BJ (cell line): Measurements from ENCODE around the gene ZNF746. TPM values are rescaled to one million over a fixed set of nuclear protein-coding genes. Genes with fewer than 3 reads are reported as not detected.

Experiments used
- CTCF ChIA-PET: fragments of 350-600 bp; formaldehyde crosslinking; extraction: SDS; loops from one replicate; lab custom pipeline; 2021; ENCODE audit warnings: antibody characterized with exemption, inconsistent platforms; lab: Yijun Ruan, JAX
- POLR2A ChIA-PET: fragments of 300-600 bp; sonication (Branson Sonifier 250); formaldehyde crosslinking; extraction: SDS; loops from one replicate; lab custom pipeline; 2021; ENCODE audit warnings: antibody characterized with exemption; lab: Charles Lee
- DNase-seq: peaks from one replicate; pipeline ENCODE4 v3.0.0-alpha.2; 2011; ENCODE audit warnings: low read depth
- H3K27me3 ChIP-seq: 2 replicates; pipeline ENCODE4 v1.6.0; 2011; ENCODE audit warnings: low read length; ENCODE audit not compliant: control insufficient read depth, insufficient read depth
- H3K36me3 ChIP-seq: 2 replicates; pipeline ENCODE4 v1.5.1; 2011; ENCODE audit warnings: low read length; ENCODE audit not compliant: control insufficient read depth, insufficient read depth
- H3K4me3 ChIP-seq: 2 replicates; pipeline ENCODE4 v1.5.1; 2011; ENCODE audit warnings: low read depth, mild to moderate bottlenecking, control low read depth, low read length
- CTCF ChIP-seq: IDR thresholded peaks from 2 replicates; pipeline ENCODE4 v1.5.1; 2011; ENCODE audit warnings: low read depth, mild to moderate bottlenecking, control low read depth, inconsistent platforms, low read length, moderate library complexity; ENCODE audit not compliant: insufficient read depth
- polyA plus RNA-seq: library from polyadenylated mRNA; depleted of rRNA; stranded (reverse); fragments of >200 nt; gene quantifications from 2 replicates; pipeline ENCODE4 v1.2.3, GENCODE V29; 2011

ZNF746 gene
- polyA plus RNA-seq, 1 experiment = 5.4 TPM

GRCh38 chr7:149430192-149430591 lies 67.4 kb downstream of the ZNF746 start:
- Histone ChIP-seq H3K36me3 (peaks cover 17% of the 10 kb centered on the region), H3K27me3 (no peaks in the 10 kb centered on the region), H3K4me3 (no peak overlapping the region)
- no peak for DNase-seq
- POLR2A ChIA-PET = no interaction called here
- CTCF ChIA-PET = interaction anchor here (0.8 to 1.2 kb wide), 3 partner anchors 9 to 49 kb away, joined by 3 to 4 read pairs (median 4); no protein-coding TSS in a partner anchor
- no peak for TF ChIP-seq CTCF

GRCh38 chr7:149427893-149428292 lies 69.7 kb downstream of the ZNF746 start:
- no peaks in the 10 kb centered on the region for H3K27me3 ChIP-seq
- no peak for DNase-seq
- H3K4me3 ChIP-seq = no peak overlapping the region
- H3K36me3 ChIP-seq = peaks cover 16% of the 10 kb centered on the region
- POLR2A ChIA-PET = no interaction called here
- CTCF ChIA-PET = interaction anchor here (1.7 kb wide), 1 partner anchor 12 kb away, joined by 4 read pairs; no protein-coding TSS in a partner anchor
- TF ChIP-seq CTCF = no peak

GRCh38 chr7:149427096-149427680 lies 70.4 kb downstream of the ZNF746 start:
- no peak for DNase-seq
- Histone ChIP-seq H3K27me3 (no peaks in the 10 kb centered on the region), H3K36me3 (peaks cover 11% of the 10 kb centered on the region), H3K4me3 (no peak overlapping the region)
- TF ChIP-seq CTCF = no peak
- ChIA-PET POLR2A (no interaction called here), CTCF (interaction anchor here (1.7 kb wide), 1 partner anchor 13 kb away, joined by 4 read pairs; no protein-coding TSS in a partner anchor)

- POLR2A ChIA-PET = no interaction called here
- CTCF ChIA-PET = interaction anchor here (0.5 to 1.5 kb wide), 6 partner anchors 13 to 932 kb away, joined by 3 to 6 read pairs (median 4); no protein-coding TSS in a partner anchor
- DNase-seq = no peak
- H3K36me3 ChIP-seq = no peaks in the 10 kb centered on the region
- no peak overlapping the region for H3K4me3 ChIP-seq
- no peak for TF ChIP-seq CTCF
- no peaks in the 10 kb centered on the region for H3K27me3 ChIP-seq
These were observed 74.0 kb downstream of the ZNF746 start for GRCh38 chr7:149423449-149424110.

- ChIA-PET CTCF (interaction anchor here (0.7 to 1.8 kb wide), 7 partner anchors 9 to 201 kb away, joined by 3 to 7 read pairs (median 4); no protein-coding TSS in a partner anchor), POLR2A (no interaction called here)
- Histone ChIP-seq H3K27me3 (no peaks in the 10 kb centered on the region; the same call in 1 of the 2 replicates), H3K36me3 (no peaks in the 10 kb centered on the region), H3K4me3 (no peak overlapping the region)
- TF ChIP-seq CTCF = no peak
- no peak for DNase-seq
These were observed 74.7 kb downstream of the ZNF746 start for GRCh38 chr7:149422914-149423301.
